ENCODE data around the gene TRIM52. TPM values are rescaled to one million over a fixed set of nuclear protein-coding genes. Genes with fewer than 3 reads are reported as not detected.
"Not testable (repeated sequence)": the region's sequence is repeated elsewhere in the genome, so short reads cannot be mapped to it uniquely, and the experiment has no call there.

TRIM52 gene
- total RNA-seq, 2 experiments from 2014 or later = 10.9 to 11.7 TPM

GRCh38 chr5:181209006-181209405 is 51.9 kb downstream of the TRIM52 start:
- ChIA-PET POLR2A (interaction anchor here (3.8 kb wide), 1 partner anchor 14 kb away, joined by 22 read pairs; the partner anchor contains the start of gene TRIM41), CTCF (interaction anchor here (4.0 kb wide), 1 partner anchor 20 kb away, joined by 30 read pairs; no protein-coding TSS in a partner anchor)
- H3K27me3 Mint-ChIP-seq = peaks cover 14% of the 10 kb centered on the region
- H3K4me3 Mint-ChIP-seq, DNase-seq, H3K27ac Mint-ChIP-seq, H3K9me3 Mint-ChIP-seq: not testable (repeated sequence)
- H3K4me1 Mint-ChIP-seq (ENCODE audit: low read depth) = peaks cover 27% of the 10 kb centered on the region
- intact Hi-C loops (cut with micrococcal nuclease) = loop anchor here (5.0 kb wide), 1 partner anchor 33 kb away; the partner anchor contains the start of gene RACK1
- peaks cover 12% of the 10 kb centered on the region for H3K36me3 Mint-ChIP-seq

- POLR2A ChIA-PET = interaction anchor here (0.9 to 4.3 kb wide), 9 partner anchors 9 to 52 kb away, joined by 3 to 37 read pairs (median 12); partner anchors contain the start of genes TRIM41 and TRIM52
- peaks cover 27% of the 10 kb centered on the region for H3K4me1 Mint-ChIP-seq (ENCODE audit: low read depth)
- H3K27me3 Mint-ChIP-seq = peaks cover 17% of the 10 kb centered on the region
- H3K4me3 Mint-ChIP-seq = peak overlapping the region; percentile 86
- intact Hi-C loops (cut with micrococcal nuclease) = loop anchor here (1.0 to 5.0 kb wide), 5 partner anchors 10 to 47 kb away; partner anchors contain the start of gene RACK1
- no peak for DNase-seq
- H3K27ac Mint-ChIP-seq = peak overlapping the region; percentile 93
- H3K9me3 Mint-ChIP-seq = no peaks in the 10 kb centered on the region
- CTCF ChIA-PET = interaction anchor here (0.9 to 4.1 kb wide), 10 partner anchors 9 to 381 kb away, joined by 3 to 32 read pairs (median 7); partner anchors contain the start of gene TRIM52
- peaks cover 12% of the 10 kb centered on the region for H3K36me3 Mint-ChIP-seq
These were observed 53.0 kb downstream of the TRIM52 start for GRCh38 chr5:181207960-181208253.

GRCh38 chr5:181207214-181207959 is 53.6 kb downstream of the TRIM52 start:
- Mint-ChIP-seq H3K36me3 (peaks cover 12% of the 10 kb centered on the region), H3K4me3 (peak overlapping the region; percentile 86), H3K9me3 (no peaks in the 10 kb centered on the region), H3K27me3 (peaks cover 17% of the 10 kb centered on the region), H3K4me1 (ENCODE audit: low read depth) (peaks cover 27% of the 10 kb centered on the region), H3K27ac (peak overlapping the region; percentile 93)
- intact Hi-C loops (cut with micrococcal nuclease) = loop anchor here (1.0 to 5.0 kb wide), 5 partner anchors 11 to 47 kb away; partner anchors contain the start of gene RACK1
- DNase-seq = peak; percentile 90
- ChIA-PET CTCF (interaction anchor here (0.9 to 4.1 kb wide), 12 partner anchors 8 to 381 kb away, joined by 3 to 32 read pairs (median 7); partner anchors contain the start of gene TRIM52), POLR2A (interaction anchor here (0.7 to 4.3 kb wide), 11 partner anchors 9 to 53 kb away, joined by 3 to 37 read pairs (median 11); partner anchors contain the start of genes TRIM41 and TRIM52)

GRCh38 chr5:181205761-181206649 is 54.9 kb downstream of the TRIM52 start:
- Mint-ChIP-seq H3K27ac (peak overlapping the region; percentile 93), H3K9me3 (no peaks in the 10 kb centered on the region), H3K4me3 (peak overlapping the region; percentile 86), H3K36me3 (peaks cover 12% of the 10 kb centered on the region), H3K27me3 (peaks cover 17% of the 10 kb centered on the region), H3K4me1 (ENCODE audit: low read depth) (peaks cover 27% of the 10 kb centered on the region)
- ChIA-PET CTCF (interaction anchor here (1.2 to 4.1 kb wide), 6 partner anchors 11 to 38 kb away, joined by 3 to 32 read pairs (median 9); no protein-coding TSS in a partner anchor), POLR2A (interaction anchor here (0.5 to 4.3 kb wide), 5 partner anchors 14 to 30 kb away, joined by 3 to 37 read pairs (median 22); partner anchors contain the start of gene TRIM41)
- intact Hi-C loops (cut with micrococcal nuclease) = loop anchor here (1.0 to 5.0 kb wide), 3 partner anchors 36 to 56 kb away; partner anchors contain the start of gene RACK1
- DNase-seq = peak; percentile 45

Small RNA genes within 50 kb of the gene (microRNA-seq; reads per million reads assigned to microRNA genes)
- gene MIR4638 (ENCODE audit: borderline microRNAs expressed, borderline number of aligned reads, borderline replicate concordance) = not detected

Other genes starting within 250 kb of the TRIM52 start
- not detected for gene BTNL9, start 220.9 kb downstream of the TRIM52 start, total RNA-seq
- not detected for gene OR2V1, start 130.0 kb downstream of the TRIM52 start, total RNA-seq
- not detected for gene OR2V2, start 113.6 kb downstream of the TRIM52 start, total RNA-seq
- 1 to 10 TPM; 2.9 to 3.5 TPM for gene TRIM7, start 55.9 kb downstream of the TRIM52 start, total RNA-seq
- 10 to 100 TPM; 35.3 to 36.4 TPM for gene TRIM41, start 37.9 kb downstream of the TRIM52 start, total RNA-seq
- 1,000 to 10,000 TPM; 2,635 to 2,697 TPM for gene RACK1, start 17.2 kb downstream of the TRIM52 start, total RNA-seq
- gene OR4F3, start 106.1 kb upstream of the TRIM52 start, total RNA-seq = not detected

Measured in activated CD4-positive, alpha-beta memory T cell treated with anti-CD3 and anti-CD28 coated beads for 36 hours (primary cell).